ENCODE measurements around the gene POLR1H.

- TF ChIP-seq REST (IDR thresholded peaks at IDR 0.05; ENCODE audit: insufficient read depth in 1 of 2, low read depth in 2 of 2, low read length in 2 of 2) (no peak), POLR2AphosphoS5 (IDR thresholded peaks at IDR 0.05; ENCODE audit: low read depth, low read length) (no peak), TAF1 (IDR thresholded peaks at IDR 0.05; ENCODE audit: borderline replicate concordance, insufficient read depth, low read length) (no peak), FOXP2 (optimal IDR thresholded peaks at IDR 0.05; ENCODE audit: borderline replicate concordance, extremely low read depth, extremely low read length, insufficient read depth) (no peak)
Observed at GRCh38 chr6:30042476-30042875, 18.6 kb upstream of the POLR1H start.
